Stimulated activated CD4-positive, alpha-beta T cell treated with anti-CD3 and anti-CD28 coated beads, Interleukin-4, amount 100 ng/mL, for 1 hour (primary cell): ENCODE results near the gene SZT2.

ENCODE experiments used
- DNase-seq: peaks from one replicate; pipeline ENCODE4 v3.0.0-alpha.2; 2020

Gene SZT2

GRCh38 chr1:43426221-43426620 lies 36.5 kb downstream of the SZT2 start:
- DNase-seq, result no peak

GRCh38 chr1:43427524-43427923 lies 37.8 kb downstream of the SZT2 start:
- no peak for DNase-seq

GRCh38 chr1:43427941-43428340 lies 38.2 kb downstream of the SZT2 start:
- no peak for DNase-seq

GRCh38 chr1:43430831-43431230 lies 41.1 kb downstream of the SZT2 start:
- DNase-seq, result no peak

- DNase-seq, result no peak
Observed at GRCh38 chr1:43431676-43432075, 42.0 kb downstream of the SZT2 start.

- no peak for DNase-seq
Observed at GRCh38 chr1:43432171-43432860, 42.6 kb downstream of the SZT2 start.

- DNase-seq, result no peak
Observed at GRCh38 chr1:43432907-43433306, 43.2 kb downstream of the SZT2 start.

GRCh38 chr1:43434256-43434655 lies 44.6 kb downstream of the SZT2 start:
- DNase-seq, result no peak

GRCh38 chr1:43435146-43436145 lies 45.7 kb downstream of the SZT2 start:
- DNase-seq, result no peak

GRCh38 chr1:43436371-43436770 lies 46.7 kb downstream of the SZT2 start:
- DNase-seq, result no peak

GRCh38 chr1:43437031-43437973 lies 47.6 kb downstream of the SZT2 start:
- no peak for DNase-seq

GRCh38 chr1:43438006-43438405 lies 48.3 kb downstream of the SZT2 start:
- DNase-seq, result no peak

GRCh38 chr1:43438576-43438952 lies 48.9 kb downstream of the SZT2 start:
- DNase-seq, result no peak

- no peak for DNase-seq
Observed at GRCh38 chr1:43438953-43439581, 49.4 kb downstream of the SZT2 start.

GRCh38 chr1:43439781-43440180 lies 50.1 kb downstream of the SZT2 start:
- DNase-seq, result no peak

GRCh38 chr1:43440358-43440757 lies 50.7 kb downstream of the SZT2 start:
- DNase-seq, result no peak

- DNase-seq, result no peak
Observed at GRCh38 chr1:43441166-43441893, 51.6 kb downstream of the SZT2 start.

- DNase-seq, result no peak
Observed at GRCh38 chr1:43441894-43442637, 52.4 kb downstream of the SZT2 start.

GRCh38 chr1:43442756-43443155 lies 53.1 kb downstream of the SZT2 start:
- no peak for DNase-seq

GRCh38 chr1:43443197-43443946 lies 53.7 kb downstream of the SZT2 start:
- DNase-seq, result no peak
